SK-N-SH (cell line): ENCODE measurements around the gene ZBTB6. TPM values are rescaled to one million over a fixed set of nuclear protein-coding genes. Genes with fewer than 3 reads are reported as not detected.

Source experiments
- CTCF ChIA-PET: fragments of 300-600, 350-600 bp; formaldehyde crosslinking; extraction: SDS; loops from one replicate; lab custom pipeline; 2021; lab: Yijun Ruan, JAX
- POLR2A ChIA-PET: fragments of 350-600 bp; sonication (Branson Sonifier 250); formaldehyde crosslinking; extraction: SDS; loops from one replicate; lab custom pipeline; 2020; ENCODE audit warnings: antibody characterized with exemption, inconsistent platforms; lab: Yijun Ruan, JAX
- DNase-seq: peaks from one replicate; pipeline ENCODE4 v3.0.0; 2012
- H2AFZ ChIP-seq: fragments of 200-600 bp; sonication (generic); 2 replicates; pipeline ENCODE4 v1.8.1; 2016; ENCODE audit warnings: antibody characterized with exemption, mild to moderate bottlenecking, low read depth
- H3F3A ChIP-seq: fragments of 200-600 bp; sonication (generic); replicated peaks from 2 replicates; pipeline ENCODE3; 2016; ENCODE audit warnings: antibody characterized with exemption, mild to moderate bottlenecking; ENCODE audit not compliant: insufficient read depth
- H3K27ac ChIP-seq, 2 experiments: fragments of 200-500 bp in 1 of 2; fragments of 200-600 bp in 1 of 2; sonication (Bioruptor generic) in 1 of 2; sonication (generic), shearing (Covaris generic) in 1 of 2; 2 replicates each; pipeline versions ENCODE4 v1.5.1 to v1.6.1; 2014 to 2016; ENCODE audit warnings: low read depth in 2 of 2, inconsistent platforms in 1 of 2, low read length in 1 of 2, mild to moderate bottlenecking in 1 of 2, mixed read lengths in 1 of 2
- H3K27me3 ChIP-seq: fragments of 200-600 bp; sonication (generic), shearing (Covaris generic); 2 replicates; pipeline ENCODE4 v1.6.1; 2016; ENCODE audit warnings: mixed run types; ENCODE audit not compliant: insufficient read depth
- H3K36me3 ChIP-seq, 2 experiments: fragments of 200-500 bp in 1 of 2; fragments of 200-600 bp in 1 of 2; sonication (Bioruptor generic) in 1 of 2; sonication (generic) in 1 of 2; replicated peaks in 1 of 2; 2 replicates each; pipeline versions ENCODE3 to v1.5.1; 2014 to 2016; ENCODE audit warnings: low read length in 1 of 2, mild to moderate bottlenecking in 1 of 2; ENCODE audit not compliant: insufficient read depth in 2 of 2, control insufficient read depth in 1 of 2
- H3K4me1 ChIP-seq, 2 experiments: fragments of 200-500 bp in 1 of 2; fragments of 200-600 bp in 1 of 2; sonication (Bioruptor generic) in 1 of 2; sonication (generic), shearing (Covaris generic) in 1 of 2; 2 replicates each; pipeline versions ENCODE4 v1.5.1 to v1.6.1; 2014 to 2016; ENCODE audit warnings: low read depth in 1 of 2, low read length in 1 of 2, mixed run types in 1 of 2; ENCODE audit not compliant: insufficient read depth in 2 of 2, control insufficient read depth in 1 of 2
- H3K4me2 ChIP-seq: fragments of 200-600 bp; sonication (generic), shearing (Covaris generic); 2 replicates; pipeline ENCODE4 v1.6.1; 2017; ENCODE audit warnings: mixed run types
- H3K4me3 ChIP-seq, 2 experiments: fragments of 200-500 bp in 1 of 2; fragments of 200-600 bp in 1 of 2; sonication (Bioruptor generic) in 1 of 2; sonication (generic), shearing (Covaris generic) in 1 of 2; 2 replicates each; pipeline versions ENCODE4 v1.5.1 to v1.8.1; 2014 to 2016; ENCODE audit warnings: low read depth in 2 of 2, inconsistent platforms in 1 of 2, low read length in 1 of 2, mild to moderate bottlenecking in 1 of 2, mixed read lengths in 1 of 2, moderate library complexity in 1 of 2
- H3K79me2 ChIP-seq: fragments of 200-600 bp; sonication (generic); 2 replicates; pipeline ENCODE4 v1.8.1; 2017; ENCODE audit warnings: mild to moderate bottlenecking; ENCODE audit not compliant: insufficient read depth
- H3K9ac ChIP-seq: fragments of 200-600 bp; sonication (generic); 2 replicates; pipeline ENCODE4 v1.6.1; 2017; ENCODE audit warnings: mixed run types
- H3K9me2 ChIP-seq: fragments of 200-600 bp; sonication (generic); 2 replicates; pipeline ENCODE4 v1.6.1; 2017; ENCODE audit warnings: mixed run types
- H3K9me3 ChIP-seq: fragments of 200-600 bp; sonication (generic); 2 replicates; pipeline ENCODE4 v1.6.1; 2017; ENCODE audit warnings: mixed run types, mild to moderate bottlenecking, moderate library complexity
- H4K20me1 ChIP-seq: fragments of 200-600 bp; sonication (generic); 2 replicates; pipeline ENCODE4 v1.6.1; 2017; ENCODE audit warnings: mild to moderate bottlenecking, mixed run types; ENCODE audit not compliant: insufficient read depth
- ELF1 ChIP-seq: IDR thresholded peaks from 2 replicates; pipeline ENCODE4 v1.4.0; 2012
- EP300 ChIP-seq, 2 experiments: IDR thresholded peaks; 2 replicates each; pipeline versions ENCODE4 v1.4.0 to v1.6.1; 2012; ENCODE audit warnings: borderline replicate concordance in 1 of 2, low read depth in 1 of 2, low read length in 1 of 2
- FOSL2 ChIP-seq: IDR thresholded peaks from 2 replicates; pipeline ENCODE4 v1.4.0; 2012; ENCODE audit warnings: low read depth, mild to moderate bottlenecking, moderate library complexity, borderline replicate concordance
- FOXJ3 ChIP-seq: sonication (generic); formaldehyde crosslinking; IDR thresholded peaks from 2 replicates; pipeline ENCODE4 v1.5.1; 2020; ENCODE audit warnings: mild to moderate bottlenecking, missing genetic modification reagents
- GABPA ChIP-seq: IDR thresholded peaks from 2 replicates; pipeline ENCODE4 v1.4.0; 2012; ENCODE audit warnings: low read depth, mild to moderate bottlenecking
- GATA2 ChIP-seq: sonication (generic); formaldehyde crosslinking; IDR thresholded peaks from 2 replicates; pipeline ENCODE4 v1.5.0; 2020; ENCODE audit warnings: mild to moderate bottlenecking, missing genetic modification reagents
- MEF2A ChIP-seq: IDR thresholded peaks from 2 replicates; pipeline ENCODE4 v1.4.0; 2012; ENCODE audit warnings: low read depth, borderline replicate concordance
- MXI1 ChIP-seq: IDR thresholded peaks from 2 replicates; pipeline ENCODE4 v1.6.1; 2012; ENCODE audit warnings: mild to moderate bottlenecking, low read depth, low read length, improper control_type of control experiment
- NFIC ChIP-seq: IDR thresholded peaks from 2 replicates; pipeline ENCODE4 v1.4.0; 2012; ENCODE audit warnings: borderline replicate concordance
- NRF1 ChIP-seq: IDR thresholded peaks from 2 replicates; pipeline ENCODE4 v1.6.1; 2012; ENCODE audit warnings: low read depth, mild to moderate bottlenecking, low read length
- SIN3A ChIP-seq: IDR thresholded peaks from 2 replicates; pipeline ENCODE4 v1.6.1; 2012; ENCODE audit warnings: low read depth, mild to moderate bottlenecking, low read length, moderate library complexity, borderline replicate concordance
- SMC3 ChIP-seq: IDR thresholded peaks from 2 replicates; pipeline ENCODE4 v1.6.1; 2012; ENCODE audit warnings: low read depth, low read length, improper control_type of control experiment
- YY1 ChIP-seq: IDR thresholded peaks from 2 replicates; pipeline ENCODE4 v1.4.0; 2012; ENCODE audit warnings: low read depth, mild to moderate bottlenecking
- WGBS: methylation state at CpG from one replicate; pipeline ENCODE4 v1.1.6; 2017; ENCODE audit warnings: low lambda C conversion rate; 5-methylcytosine and 5-hydroxymethylcytosine counted together
- polyA plus RNA-seq, 3 experiments: library from polyadenylated mRNA; depleted of rRNA; stranded (reverse); fragments of >200 nt; gene quantifications; 2 replicates each; pipeline ENCODE4 v1.2.3, GENCODE V29; 2012
- TF ChIP-seq, protein P1 (sequence below): IDR thresholded peaks from 2 replicates; pipeline ENCODE4; 2012
- TF ChIP-seq, protein P2 (sequence below): fragments of 200-600 bp; sonication (generic); IDR thresholded peaks from 2 replicates; pipeline ENCODE4 v1.6.1; 2017; ENCODE audit warnings: antibody characterized with exemption, mild to moderate bottlenecking, moderate library complexity
- TF ChIP-seq, protein P3 (sequence below): IDR thresholded peaks from 2 replicates; pipeline ENCODE4 v1.4.0; 2012; ENCODE audit warnings: low read depth
- TF ChIP-seq, protein P4 (sequence below): fragments of 150-350 bp; IDR thresholded peaks from 2 replicates; pipeline ENCODE4 v1.6.1; 2017; ENCODE audit warnings: antibody characterized with exemption, low read length, low read depth, borderline replicate concordance
- TF ChIP-seq, protein P5 (sequence below): IDR thresholded peaks from 2 replicates; pipeline ENCODE4 v1.4.0; 2012; ENCODE audit warnings: low read depth, borderline replicate concordance
- TF ChIP-seq, protein P6 (sequence below): fragments of 150-350 bp; IDR thresholded peaks from 2 replicates; pipeline ENCODE4 v1.6.1; 2016; ENCODE audit warnings: mild to moderate bottlenecking, low read depth, low read length

ZBTB6 gene
- polyA plus RNA-seq, 1 of the 3 experiments (the other 2 are of a cell fraction) = 2.2 TPM

DNA sequence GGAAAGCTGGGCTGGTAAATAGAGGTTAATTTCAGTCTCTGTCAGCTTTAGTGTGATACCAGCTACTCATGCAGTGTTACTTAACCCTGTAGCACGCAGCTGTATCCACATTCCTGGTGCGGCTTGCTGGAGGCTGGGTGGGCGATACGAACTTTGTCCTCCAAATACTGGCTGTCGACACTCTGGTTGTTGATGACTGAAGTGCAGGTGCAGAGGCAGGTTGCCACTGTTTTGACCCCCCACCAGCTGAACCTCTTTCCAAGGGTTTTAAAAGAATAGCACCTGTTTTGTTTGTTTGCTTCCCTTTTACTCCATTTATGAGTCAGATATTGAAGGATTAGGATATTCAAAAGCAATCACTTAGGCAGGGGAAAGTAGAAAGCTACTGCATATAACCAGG, 23.3 kb upstream of the ZBTB6 start:
- Histone ChIP-seq H3F3A (peaks cover 20% of the 10 kb centered on the region), H3K36me3 (peaks cover 15 to 32% of the 10 kb centered on the region in 2 experiments), H3K9me3 (no peaks in the 10 kb centered on the region), H3K9ac (no peak overlapping the region), H3K27ac (no peak overlapping the region), H3K4me2 (no peak overlapping the region), H3K27me3 (no peaks in the 10 kb centered on the region), H3K4me3 (no peak overlapping the region), H4K20me1 (peaks cover 3% of the 10 kb centered on the region; the same call in 1 of the 2 replicates), H3K4me1 (no peaks in the 10 kb centered on the region; a peak in 1 of 4 replicates), H2AFZ (no peak overlapping the region), H3K9me2 (no peaks in the 10 kb centered on the region), H3K79me2 (peaks cover 66% of the 10 kb centered on the region)
- 92% methylated on average over 5 of the region's 5 CpGs for WGBS
- DNase-seq = no peak
- ChIA-PET CTCF (no interaction called here), POLR2A (no interaction called here)
- TF ChIP-seq ELF1 (no peak), SMC3 (no peak), FOXJ3 (no peak), GATA2 (CRISPR knock-in tag) (no peak), EP300 (IDR thresholded peaks at IDR 0.05; ENCODE audit: borderline replicate concordance in 1 of 2, low read depth in 1 of 2, low read length in 1 of 2) (no peak)
- TF ChIP-seq, protein P1, sequence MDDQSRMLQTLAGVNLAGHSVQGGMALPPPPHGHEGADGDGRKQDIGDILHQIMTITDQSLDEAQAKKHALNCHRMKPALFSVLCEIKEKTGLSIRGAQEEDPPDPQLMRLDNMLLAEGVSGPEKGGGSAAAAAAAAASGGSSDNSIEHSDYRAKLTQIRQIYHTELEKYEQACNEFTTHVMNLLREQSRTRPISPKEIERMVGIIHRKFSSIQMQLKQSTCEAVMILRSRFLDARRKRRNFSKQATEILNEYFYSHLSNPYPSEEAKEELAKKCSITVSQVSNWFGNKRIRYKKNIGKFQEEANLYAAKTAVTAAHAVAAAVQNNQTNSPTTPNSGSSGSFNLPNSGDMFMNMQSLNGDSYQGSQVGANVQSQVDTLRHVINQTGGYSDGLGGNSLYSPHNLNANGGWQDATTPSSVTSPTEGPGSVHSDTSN = no peak

DNA sequence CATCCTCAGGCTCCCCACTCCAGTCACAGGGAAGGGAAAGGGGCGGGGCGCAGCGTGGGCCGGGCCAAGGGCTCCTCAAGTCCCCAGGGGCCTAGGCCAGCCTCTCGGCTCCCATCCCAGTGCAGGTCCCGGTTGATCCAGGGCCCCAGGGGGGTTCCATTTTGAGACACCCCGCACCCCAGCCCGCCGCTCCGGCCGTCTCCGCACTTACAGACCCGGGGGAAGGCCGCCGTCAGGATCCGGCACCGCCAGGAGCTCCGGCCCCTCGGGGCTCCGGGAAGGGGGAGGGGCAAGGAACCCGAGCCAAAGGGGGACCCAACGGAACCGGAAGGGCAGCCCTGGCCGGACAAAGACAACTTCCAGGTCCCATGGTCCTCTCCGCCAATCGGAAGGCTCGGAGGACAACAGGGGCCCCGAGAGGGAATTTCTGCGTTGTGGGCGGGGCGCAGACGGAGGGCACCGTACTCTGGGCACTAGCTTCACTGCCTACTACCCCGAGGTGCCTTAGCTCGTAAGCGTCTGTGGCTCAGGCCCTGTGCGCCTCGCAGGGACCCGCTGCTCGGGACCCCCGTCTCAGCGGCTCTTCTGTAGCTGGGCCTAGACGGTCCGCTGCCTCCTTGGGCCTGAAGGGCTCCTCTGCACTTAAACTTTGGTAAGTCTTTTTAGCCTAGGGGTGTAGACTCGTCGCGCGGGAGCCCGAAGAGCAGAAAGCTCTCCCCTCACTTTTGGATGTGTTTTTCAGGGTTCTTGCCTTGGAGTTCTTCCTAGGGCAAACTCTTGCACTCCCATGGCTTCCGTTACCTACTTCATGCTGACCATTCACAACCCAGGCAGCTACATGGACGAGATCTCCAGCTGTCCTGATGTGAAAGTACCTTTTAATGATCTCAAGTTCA, 18.4 kb upstream of the ZBTB6 start, which contains the start of gene ZBTB26:
TSS of gene ZBTB26 (minus strand) at position 287 of the 896 bp plus-strand sequence. CDS start 11,578 bp downstream, outside the sequence.
- Histone ChIP-seq H3K9ac (peak within 1 kb of the TSS; percentile 92), H4K20me1 (peaks cover 3% of the 10 kb centered on the region; the same call in 1 of the 2 replicates), H3K27ac (peak within 1 kb of the TSS; percentile 77 to 89), H3K4me3 (peak within 1 kb of the TSS; percentile 84), H3K9me2 (no peaks in the 10 kb centered on the region), H3K4me1 (peaks cover 0 to 9% of the 10 kb centered on the region in 2 experiments; a peak in 2 of 4 replicates), H3K27me3 (no peaks in the 10 kb centered on the region), H2AFZ (peak within 1 kb of the TSS; percentile 87), H3K79me2 (peaks cover 92% of the 10 kb centered on the region), H3F3A (peaks cover 8% of the 10 kb centered on the region), H3K36me3 (peaks cover 8 to 11% of the 10 kb centered on the region in 2 experiments), H3K9me3 (no peaks in the 10 kb centered on the region), H3K4me2 (peak within 1 kb of the TSS; percentile 76)
- WGBS = 0% methylated on average over 13 of the region's 51 CpGs
- peak; percentile 95 for DNase-seq
- POLR2A ChIA-PET = interaction anchor here (0.6 to 4.1 kb wide), 4 partner anchors 9 to 397 kb away, joined by 3 to 30 read pairs (median 11); partner anchors contain the start of genes RABGAP1, RC3H2 and ZBTB6
- CTCF ChIA-PET = interaction anchor here (1.0 to 1.7 kb wide), 3 partner anchors 19 to 418 kb away, joined by 3 read pairs; partner anchors contain the start of gene ZBTB6
- TF ChIP-seq, protein P2, sequence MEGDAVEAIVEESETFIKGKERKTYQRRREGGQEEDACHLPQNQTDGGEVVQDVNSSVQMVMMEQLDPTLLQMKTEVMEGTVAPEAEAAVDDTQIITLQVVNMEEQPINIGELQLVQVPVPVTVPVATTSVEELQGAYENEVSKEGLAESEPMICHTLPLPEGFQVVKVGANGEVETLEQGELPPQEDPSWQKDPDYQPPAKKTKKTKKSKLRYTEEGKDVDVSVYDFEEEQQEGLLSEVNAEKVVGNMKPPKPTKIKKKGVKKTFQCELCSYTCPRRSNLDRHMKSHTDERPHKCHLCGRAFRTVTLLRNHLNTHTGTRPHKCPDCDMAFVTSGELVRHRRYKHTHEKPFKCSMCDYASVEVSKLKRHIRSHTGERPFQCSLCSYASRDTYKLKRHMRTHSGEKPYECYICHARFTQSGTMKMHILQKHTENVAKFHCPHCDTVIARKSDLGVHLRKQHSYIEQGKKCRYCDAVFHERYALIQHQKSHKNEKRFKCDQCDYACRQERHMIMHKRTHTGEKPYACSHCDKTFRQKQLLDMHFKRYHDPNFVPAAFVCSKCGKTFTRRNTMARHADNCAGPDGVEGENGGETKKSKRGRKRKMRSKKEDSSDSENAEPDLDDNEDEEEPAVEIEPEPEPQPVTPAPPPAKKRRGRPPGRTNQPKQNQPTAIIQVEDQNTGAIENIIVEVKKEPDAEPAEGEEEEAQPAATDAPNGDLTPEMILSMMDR = no peak
- TF ChIP-seq FOSL2 (no peak), GATA2 (CRISPR knock-in tag) (no peak), EP300 (IDR thresholded peaks at IDR 0.05; ENCODE audit: borderline replicate concordance in 1 of 2, low read depth in 1 of 2, low read length in 1 of 2) (peak in 1 of 2 experiments; percentile 21; a peak in 1 of 4 replicates), GABPA (peak; percentile 98), MXI1 (peak; percentile 25; the same call in 1 of the 2 replicates), NFIC (peak; percentile 81), MEF2A (no peak), NRF1 (no peak), YY1 (peak; percentile 57), SIN3A (peak; percentile 86)
- TF ChIP-seq, protein P3, sequence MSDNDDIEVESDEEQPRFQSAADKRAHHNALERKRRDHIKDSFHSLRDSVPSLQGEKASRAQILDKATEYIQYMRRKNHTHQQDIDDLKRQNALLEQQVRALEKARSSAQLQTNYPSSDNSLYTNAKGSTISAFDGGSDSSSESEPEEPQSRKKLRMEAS = peak; percentile 34; the same call in 1 of the 2 replicates
- TF ChIP-seq, protein P4, sequence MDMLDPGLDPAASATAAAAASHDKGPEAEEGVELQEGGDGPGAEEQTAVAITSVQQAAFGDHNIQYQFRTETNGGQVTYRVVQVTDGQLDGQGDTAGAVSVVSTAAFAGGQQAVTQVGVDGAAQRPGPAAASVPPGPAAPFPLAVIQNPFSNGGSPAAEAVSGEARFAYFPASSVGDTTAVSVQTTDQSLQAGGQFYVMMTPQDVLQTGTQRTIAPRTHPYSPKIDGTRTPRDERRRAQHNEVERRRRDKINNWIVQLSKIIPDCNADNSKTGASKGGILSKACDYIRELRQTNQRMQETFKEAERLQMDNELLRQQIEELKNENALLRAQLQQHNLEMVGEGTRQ = no peak
- TF ChIP-seq, protein P5, sequence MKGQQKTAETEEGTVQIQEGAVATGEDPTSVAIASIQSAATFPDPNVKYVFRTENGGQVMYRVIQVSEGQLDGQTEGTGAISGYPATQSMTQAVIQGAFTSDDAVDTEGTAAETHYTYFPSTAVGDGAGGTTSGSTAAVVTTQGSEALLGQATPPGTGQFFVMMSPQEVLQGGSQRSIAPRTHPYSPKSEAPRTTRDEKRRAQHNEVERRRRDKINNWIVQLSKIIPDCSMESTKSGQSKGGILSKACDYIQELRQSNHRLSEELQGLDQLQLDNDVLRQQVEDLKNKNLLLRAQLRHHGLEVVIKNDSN = peak; percentile 70
- TF ChIP-seq, protein P6, sequence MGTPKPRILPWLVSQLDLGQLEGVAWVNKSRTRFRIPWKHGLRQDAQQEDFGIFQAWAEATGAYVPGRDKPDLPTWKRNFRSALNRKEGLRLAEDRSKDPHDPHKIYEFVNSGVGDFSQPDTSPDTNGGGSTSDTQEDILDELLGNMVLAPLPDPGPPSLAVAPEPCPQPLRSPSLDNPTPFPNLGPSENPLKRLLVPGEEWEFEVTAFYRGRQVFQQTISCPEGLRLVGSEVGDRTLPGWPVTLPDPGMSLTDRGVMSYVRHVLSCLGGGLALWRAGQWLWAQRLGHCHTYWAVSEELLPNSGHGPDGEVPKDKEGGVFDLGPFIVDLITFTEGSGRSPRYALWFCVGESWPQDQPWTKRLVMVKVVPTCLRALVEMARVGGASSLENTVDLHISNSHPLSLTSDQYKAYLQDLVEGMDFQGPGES = no peak; the same call in 1 of the 2 replicates
